Measurements from ENCODE around the gene APBA1. TPM values are rescaled to one million over a fixed set of nuclear protein-coding genes. Genes with fewer than 3 reads are reported as not detected.

APBA1 gene
- total RNA-seq, 2 experiments from 2014 or later = 0.47 to 1.4 TPM

GRCh38 chr9:69395718-69396117 lies 276.5 kb downstream of the APBA1 start:
- peaks cover 21% of the 10 kb centered on the region for H3K27me3 Mint-ChIP-seq
- ChIA-PET CTCF (no interaction called here), POLR2A (no interaction called here)
- Histone ChIP-seq H3K4me1 (ENCODE audit: insufficient read depth, low read length) (no peaks in the 10 kb centered on the region), H3K4me3 (ENCODE audit: low read length) (no peak overlapping the region), H3K36me3 (ENCODE audit: insufficient read depth, low read length) (no peaks in the 10 kb centered on the region), H3K27me3 (ENCODE audit: control insufficient read depth in 1 of 2, insufficient read depth in 2 of 2, low read length in 2 of 2) (peaks cover 0 to 2% of the 10 kb centered on the region in 2 experiments), H3K27ac (ENCODE audit: low read depth in 1 of 2, low read length in 2 of 2) (no peak overlapping the region), H3K9me3 (ENCODE audit: control insufficient read depth in 1 of 2, insufficient read depth in 1 of 2, low read length in 2 of 2) (peaks cover 0 to 3% of the 10 kb centered on the region in 2 experiments)
- DNase-seq = no peak
- TF ChIP-seq CTCF (IDR thresholded peaks at IDR 0.05) = no peak
- no peaks in the 10 kb centered on the region for H3K36me3 Mint-ChIP-seq (ENCODE audit: low read depth)
- no peak for ATAC-seq (ENCODE audit: poor library complexity)
- no peaks in the 10 kb centered on the region for H3K4me1 Mint-ChIP-seq (ENCODE audit: low read depth)
- H3K4me3 Mint-ChIP-seq = no peak overlapping the region
- intact Hi-C loops (cut with DNase I, micrococcal nuclease) = no loop called here
- H3K27ac Mint-ChIP-seq = no peak overlapping the region
- no peaks in the 10 kb centered on the region for H3K9me3 Mint-ChIP-seq

GRCh38 chr9:69393425-69393824 lies 278.7 kb downstream of the APBA1 start:
- H3K27me3 Mint-ChIP-seq = peaks cover 26% of the 10 kb centered on the region
- no peaks in the 10 kb centered on the region for H3K9me3 Mint-ChIP-seq
- no peak overlapping the region for H3K4me3 Mint-ChIP-seq
- ATAC-seq (ENCODE audit: poor library complexity) = no peak
- no peaks in the 10 kb centered on the region for H3K4me1 Mint-ChIP-seq (ENCODE audit: low read depth)
- no peak for DNase-seq
- Histone ChIP-seq H3K9me3 (ENCODE audit: control insufficient read depth in 1 of 2, insufficient read depth in 1 of 2, low read length in 2 of 2) (peaks cover 0 to 3% of the 10 kb centered on the region in 2 experiments), H3K4me1 (ENCODE audit: insufficient read depth, low read length) (no peaks in the 10 kb centered on the region), H3K36me3 (ENCODE audit: insufficient read depth, low read length) (no peaks in the 10 kb centered on the region), H3K27ac (ENCODE audit: low read depth in 1 of 2, low read length in 2 of 2) (no peak overlapping the region), H3K4me3 (ENCODE audit: low read length) (no peak overlapping the region), H3K27me3 (ENCODE audit: control insufficient read depth in 1 of 2, insufficient read depth in 2 of 2, low read length in 2 of 2) (peaks cover 0 to 2% of the 10 kb centered on the region in 2 experiments)
- intact Hi-C loops (cut with DNase I, micrococcal nuclease) = no loop called here
- H3K36me3 Mint-ChIP-seq (ENCODE audit: low read depth) = no peaks in the 10 kb centered on the region
- no peak for TF ChIP-seq CTCF (IDR thresholded peaks at IDR 0.05)
- CTCF ChIA-PET = no interaction called here
- H3K27ac Mint-ChIP-seq = no peak overlapping the region
- POLR2A ChIA-PET = no interaction called here

- no peak for ATAC-seq (ENCODE audit: poor library complexity)
- no peaks in the 10 kb centered on the region for H3K4me1 Mint-ChIP-seq (ENCODE audit: low read depth)
- peaks cover 26% of the 10 kb centered on the region for H3K27me3 Mint-ChIP-seq
- ChIA-PET CTCF (no interaction called here), POLR2A (no interaction called here)
- no peaks in the 10 kb centered on the region for H3K4me1 ChIP-seq (ENCODE audit: insufficient read depth, low read length)
- no peak for DNase-seq
- intact Hi-C loops (cut with DNase I, micrococcal nuclease) = no loop called here
- H3K27ac ChIP-seq (ENCODE audit: low read depth in 1 of 2, low read length in 2 of 2) = no peak overlapping the region
- H3K27ac Mint-ChIP-seq = no peak overlapping the region
- no peak for TF ChIP-seq CTCF (IDR thresholded peaks at IDR 0.05)
- H3K9me3 ChIP-seq (ENCODE audit: control insufficient read depth in 1 of 2, insufficient read depth in 1 of 2, low read length in 2 of 2) = peaks cover 0 to 3% of the 10 kb centered on the region in 2 experiments
- H3K4me3 Mint-ChIP-seq = no peak overlapping the region
- H3K9me3 Mint-ChIP-seq = no peaks in the 10 kb centered on the region
- H3K27me3 ChIP-seq (ENCODE audit: control insufficient read depth in 1 of 2, insufficient read depth in 2 of 2, low read length in 2 of 2) = peaks cover 0 to 2% of the 10 kb centered on the region in 2 experiments
- no peak overlapping the region for H3K4me3 ChIP-seq (ENCODE audit: low read length)
- no peaks in the 10 kb centered on the region for H3K36me3 Mint-ChIP-seq (ENCODE audit: low read depth)
- no peaks in the 10 kb centered on the region for H3K36me3 ChIP-seq (ENCODE audit: insufficient read depth, low read length)
Observed at GRCh38 chr9:69392826-69393225, 279.3 kb downstream of the APBA1 start.

Data from CD4-positive, alpha-beta T cell (primary cell).